Endothelial cell of umbilical vein (primary cell): ENCODE data around the gene UBE2L3. TPM values are rescaled to one million over a fixed set of nuclear protein-coding genes. Genes with fewer than 3 reads are reported as not detected.

ENCODE experiments used
- BruUV-seq: library from RNA; stranded (reverse); fragments of 400-500 nt; replicated peaks from 2 replicates; lab custom pipeline; 2021; lab: Mats Ljungman, UMichigan
- CTCF ChIA-PET: fragments of 300-600, 350-600 bp; sonication (Branson Sonifier 250); formaldehyde crosslinking; loops from one replicate; lab custom pipeline; 2021; ENCODE audit warnings: antibody characterized with exemption, inconsistent platforms; lab: Charles Lee
- POLR2A ChIA-PET: fragments of 300-600, 350-600 bp; sonication (Branson Sonifier 250); formaldehyde crosslinking; loops from one replicate; lab custom pipeline; 2021; ENCODE audit warnings: antibody characterized with exemption, inconsistent platforms; lab: Charles Lee
- DNase-seq: peaks from one replicate; pipeline ENCODE4 v3.0.0-alpha.2; 2011; ENCODE audit warnings: low read depth, low spot score
- FAIRE-seq: peaks from 2 replicates; lab custom pipeline; 2011; peaks lifted over from hg19 to GRCh38; lab: Jason Lieb, UNC
- H2AFZ ChIP-seq: 2 replicates; pipeline ENCODE4 v1.6.0; 2012; ENCODE audit warnings: low read depth, low read length, control low read depth, inconsistent platforms
- H3K27ac ChIP-seq: 2 replicates; pipeline ENCODE4 v1.5.1; 2011; ENCODE audit warnings: low read depth, mild to moderate bottlenecking, control low read depth, low read length, moderate library complexity; ENCODE audit not compliant: insufficient read depth
- H3K27me3 ChIP-seq, 2 experiments: 2 replicates each; pipeline versions ENCODE4 v1.6.0 to v1.6.1; 2011; ENCODE audit warnings: low read length in 2 of 2, mixed read lengths in 1 of 2; ENCODE audit not compliant: control insufficient read depth in 2 of 2, insufficient read depth in 2 of 2
- H3K36me3 ChIP-seq, 2 experiments: 2 replicates in 1 of 2; 3 replicates in 1 of 2; pipeline ENCODE4 v1.5.1; 2011; ENCODE audit warnings: low read length in 2 of 2, mild to moderate bottlenecking in 1 of 2, moderate library complexity in 1 of 2; ENCODE audit not compliant: control insufficient read depth in 2 of 2, insufficient read depth in 2 of 2; ENCODE audit errors: extremely low read depth in 1 of 2
- H3K4me1 ChIP-seq: 3 replicates; pipeline ENCODE4 v1.5.1; 2011; ENCODE audit warnings: mild to moderate bottlenecking, low read length; ENCODE audit not compliant: control insufficient read depth, insufficient read depth; ENCODE audit errors: extremely low read depth
- H3K4me2 ChIP-seq: 2 replicates; pipeline ENCODE4 v1.6.1; 2011; ENCODE audit warnings: low read length, control low read depth, mixed read lengths; ENCODE audit not compliant: insufficient read depth
- H3K4me3 ChIP-seq, 3 experiments: fragments of 200-600 bp in 1 of 3; sonication (generic), shearing (Covaris generic) in 1 of 3; replicated peaks in 1 of 3; 2 replicates each; pipeline ENCODE4 v1.5.1; 2011 to 2016; ENCODE audit warnings: control low read depth in 3 of 3, low read length in 3 of 3, mild to moderate bottlenecking in 2 of 3, inconsistent platforms in 1 of 3, low read depth in 1 of 3, moderate library complexity in 1 of 3; ENCODE audit not compliant: insufficient read depth in 1 of 3
- H3K79me2 ChIP-seq: 2 replicates; pipeline ENCODE4 v1.6.0; 2012; ENCODE audit warnings: low read length, inconsistent platforms; ENCODE audit not compliant: control insufficient read depth, insufficient read depth
- H3K9ac ChIP-seq: replicated peaks from 2 replicates; pipeline ENCODE3; 2011; ENCODE audit warnings: low read length, control low read depth; ENCODE audit not compliant: insufficient read depth; ENCODE audit errors: extremely low read depth
- H3K9me1 ChIP-seq: replicated peaks from 3 replicates; pipeline ENCODE4 v1.6.0; 2011; ENCODE audit warnings: mild to moderate bottlenecking, low read length; ENCODE audit not compliant: control insufficient read depth, insufficient read depth; ENCODE audit errors: extremely low read depth
- H3K9me3 ChIP-seq: replicated peaks from 2 replicates; pipeline ENCODE4 v1.5.1; 2012; ENCODE audit warnings: low read length, inconsistent platforms; ENCODE audit not compliant: control insufficient read depth, insufficient read depth
- H4K20me1 ChIP-seq: replicated peaks from 2 replicates; pipeline ENCODE3; 2011; ENCODE audit warnings: mild to moderate bottlenecking, low read length; ENCODE audit not compliant: control insufficient read depth, insufficient read depth; ENCODE audit errors: extremely low read depth
- CTCF ChIP-seq, 2 donors: IDR thresholded peaks; 1 replicate in 1 of 2; 2 replicates in 1 of 2; pipeline ENCODE4 v1.5.1; 2011; ENCODE audit warnings: low read length in 2 of 2, mild to moderate bottlenecking in 2 of 2, moderate library complexity in 2 of 2, control low read depth in 1 of 2, inconsistent platforms in 1 of 2, low read depth in 1 of 2; ENCODE audit not compliant: insufficient read depth in 1 of 2; ENCODE audit errors: extremely low read depth in 1 of 2
- EZH2 ChIP-seq: IDR thresholded peaks from 2 replicates; pipeline ENCODE4 v1.6.1; 2012; ENCODE audit warnings: borderline replicate concordance, low read depth, mild to moderate bottlenecking, moderate library complexity, low read length, inconsistent platforms; ENCODE audit not compliant: severe bottlenecking
- FOS ChIP-seq: IDR thresholded peaks from 2 replicates; pipeline ENCODE4 v1.6.1; 2011; ENCODE audit warnings: mild to moderate bottlenecking, low read length, moderate library complexity, borderline replicate concordance; ENCODE audit not compliant: insufficient read depth
- GATA2 ChIP-seq: IDR thresholded peaks from 2 replicates; pipeline ENCODE4 v1.7.0; 2011; ENCODE audit warnings: low read depth, mild to moderate bottlenecking, moderate library complexity, mixed read lengths, low read length; ENCODE audit not compliant: insufficient read length, insufficient read depth
- JUN ChIP-seq: IDR thresholded peaks from 2 replicates; pipeline ENCODE4 v1.6.1; 2011; ENCODE audit warnings: borderline replicate concordance, low read depth; ENCODE audit not compliant: insufficient read length, insufficient read depth
- MYC ChIP-seq: IDR thresholded peaks from one replicate; pipeline ENCODE4 v1.6.1; 2011; ENCODE audit warnings: mild to moderate bottlenecking, low read depth, low read length
- POLR2A ChIP-seq: IDR thresholded peaks from 2 replicates; pipeline ENCODE4 v1.6.1; 2012; ENCODE audit warnings: low read depth, mild to moderate bottlenecking, control low read depth, low read length
- POLR2AphosphoS5 ChIP-seq: IDR thresholded peaks from 2 replicates; pipeline ENCODE4 v1.6.1; 2012; ENCODE audit warnings: low read depth, mild to moderate bottlenecking, control low read depth, low read length, moderate library complexity; ENCODE audit not compliant: insufficient read depth
- dilution Hi-C: fragments of 300-500 bp; cut with MboI; formaldehyde crosslinking; loops from one replicate; pipeline ENCODE4 v1.15.0; 2019; ENCODE audit warnings: low sequenced_read_pairs; ENCODE audit not compliant: extremely low pct_ligation_motif_present
- intact Hi-C: fragments of 100-400 bp; cut with micrococcal nuclease; formaldehyde crosslinking; loops from one replicate; pipeline ENCODE4 v1.10.0; 2022
- polyA plus RNA-seq, 4 experiments: library from polyadenylated mRNA; depleted of rRNA in 3 of 4; stranded (reverse) in 3 of 4; unstranded in 1 of 4; fragments of >200 nt; gene quantifications; 2 replicates each; pipeline versions ENCODE4 v1.2.1 to v1.2.3, GENCODE V29; 2011 to 2012; ENCODE audit warnings: missing spikeins in 1 of 4
- total RNA-seq: library from RNA; stranded (reverse); gene quantifications from 2 replicates; pipeline ENCODE4 v1.2.3, GENCODE V29; 2021
- TF ChIP-seq, protein P1 (sequence below): IDR thresholded peaks from 2 replicates; pipeline ENCODE4 v1.6.1; 2011; ENCODE audit not compliant: insufficient read depth, insufficient read length

UBE2L3 gene
- total and polyA plus RNA-seq, 2 donors (not counting 3 experiments of a cell fraction or from before 2014, with no cell fraction given): 66.0 to 83.5 TPM

GRCh38 chr22:21631025-21631424 is 63.5 kb downstream of the UBE2L3 start:
- H3K27ac ChIP-seq: no peak overlapping the region
- DNase-seq: no peak
- no peak overlapping the region for H3K9ac ChIP-seq
- intact Hi-C loops (no loop called here), dilution Hi-C loops (no loop called here)
- ChIA-PET CTCF (interaction anchor here (1.3 to 1.7 kb wide), 2 partner anchors 11 to 15 kb away, joined by 15 to 24 read pairs; partner anchors contain the start of gene SDF2L1), POLR2A (interaction anchor here (1.1 kb wide), 1 partner anchor 10 kb away, joined by 4 read pairs; no protein-coding TSS in a partner anchor)
- no peaks in the 10 kb centered on the region for H3K9me1 ChIP-seq
- no peak for FAIRE-seq
- H3K9me3 ChIP-seq: no peaks in the 10 kb centered on the region
- H3K4me3 ChIP-seq: no peak overlapping the region
- no peak overlapping the region for H2AFZ ChIP-seq
- H4K20me1 ChIP-seq: no peaks in the 10 kb centered on the region
- peaks cover 19% of the 10 kb centered on the region for H3K79me2 ChIP-seq
- no TSS peak for BruUV-seq
- H3K36me3 ChIP-seq: no peaks in the 10 kb centered on the region
- H3K27me3 ChIP-seq: no peaks in the 10 kb centered on the region
- no peaks in the 10 kb centered on the region for H3K4me1 ChIP-seq
- TF ChIP-seq, protein P1, sequence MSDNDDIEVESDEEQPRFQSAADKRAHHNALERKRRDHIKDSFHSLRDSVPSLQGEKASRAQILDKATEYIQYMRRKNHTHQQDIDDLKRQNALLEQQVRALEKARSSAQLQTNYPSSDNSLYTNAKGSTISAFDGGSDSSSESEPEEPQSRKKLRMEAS: no peak
- no peak for TF ChIP-seq EZH2
- no peak for TF ChIP-seq JUN
- no peak for TF ChIP-seq POLR2AphosphoS5
- TF ChIP-seq FOS: no peak
- no peak for TF ChIP-seq CTCF (IDR thresholded peaks at IDR 0.05; ENCODE audit: extremely low read depth in 1 of 2, insufficient read depth in 1 of 2, low read depth in 1 of 2, low read length in 2 of 2)
- TF ChIP-seq POLR2A: no peak
- TF ChIP-seq MYC: no peak
- no peak for TF ChIP-seq GATA2
- H3K4me2 ChIP-seq: no peak overlapping the region
